Chondrocyte (in vitro differentiated cells): ENCODE data around the gene SCD. TPM values are rescaled to one million over a fixed set of nuclear protein-coding genes. Genes with fewer than 3 reads are reported as not detected.

Source experiments
- DNase-seq: peaks from one replicate; pipeline ENCODE4 v3.0.0; 2021; ENCODE audit warnings: mixed read lengths, low spot score
- H3K27ac Mint-ChIP-seq: one replicate; pipeline ENCODE4 v1.8.0; 2021; ENCODE audit warnings: mild to moderate bottlenecking, moderate library complexity, mixed read lengths; ENCODE audit not compliant: unreplicated experiment
- H3K27me3 Mint-ChIP-seq: 2 replicates; pipeline ENCODE4 v1.8.0; 2021; ENCODE audit warnings: low read depth, mixed read lengths
- H3K36me3 Mint-ChIP-seq: 2 replicates; pipeline ENCODE4 v1.8.0; 2021; ENCODE audit warnings: low read depth, mixed read lengths
- H3K4me1 Mint-ChIP-seq: 2 replicates; pipeline ENCODE4 v1.8.0; 2021; ENCODE audit warnings: low read depth, mild to moderate bottlenecking, mixed read lengths
- H3K4me3 Mint-ChIP-seq: one replicate; pipeline ENCODE4 v1.8.0; 2021; ENCODE audit warnings: mild to moderate bottlenecking, moderate library complexity, mixed read lengths; ENCODE audit not compliant: unreplicated experiment
- H3K9me3 Mint-ChIP-seq: 2 replicates; pipeline ENCODE4 v1.8.0; 2021; ENCODE audit warnings: low read depth, mixed read lengths
- total RNA-seq: library from RNA; stranded (reverse); gene quantifications from 3 replicates; pipeline ENCODE4 v1.2.1, GENCODE V29; 2021
- TF ChIP-seq, protein P1 (sequence below): fragments of 200-600 bp; sonication (generic); IDR thresholded peaks from 2 replicates; pipeline ENCODE4 v1.5.0; 2021; ENCODE audit warnings: antibody characterized with exemption, mild to moderate bottlenecking, moderate library complexity

SCD gene
- total RNA-seq, 1 donor from 2014 or later, result 74.1 TPM

- Mint-ChIP-seq H3K36me3 (peaks cover 33% of the 10 kb centered on the region), H3K4me3 (peak overlapping the region; percentile 89), H3K4me1 (peaks cover 49% of the 10 kb centered on the region), H3K27me3 (no peaks in the 10 kb centered on the region), H3K9me3 (no peaks in the 10 kb centered on the region), H3K27ac (no peak overlapping the region)
- DNase-seq, result no peak
- TF ChIP-seq, protein P1, sequence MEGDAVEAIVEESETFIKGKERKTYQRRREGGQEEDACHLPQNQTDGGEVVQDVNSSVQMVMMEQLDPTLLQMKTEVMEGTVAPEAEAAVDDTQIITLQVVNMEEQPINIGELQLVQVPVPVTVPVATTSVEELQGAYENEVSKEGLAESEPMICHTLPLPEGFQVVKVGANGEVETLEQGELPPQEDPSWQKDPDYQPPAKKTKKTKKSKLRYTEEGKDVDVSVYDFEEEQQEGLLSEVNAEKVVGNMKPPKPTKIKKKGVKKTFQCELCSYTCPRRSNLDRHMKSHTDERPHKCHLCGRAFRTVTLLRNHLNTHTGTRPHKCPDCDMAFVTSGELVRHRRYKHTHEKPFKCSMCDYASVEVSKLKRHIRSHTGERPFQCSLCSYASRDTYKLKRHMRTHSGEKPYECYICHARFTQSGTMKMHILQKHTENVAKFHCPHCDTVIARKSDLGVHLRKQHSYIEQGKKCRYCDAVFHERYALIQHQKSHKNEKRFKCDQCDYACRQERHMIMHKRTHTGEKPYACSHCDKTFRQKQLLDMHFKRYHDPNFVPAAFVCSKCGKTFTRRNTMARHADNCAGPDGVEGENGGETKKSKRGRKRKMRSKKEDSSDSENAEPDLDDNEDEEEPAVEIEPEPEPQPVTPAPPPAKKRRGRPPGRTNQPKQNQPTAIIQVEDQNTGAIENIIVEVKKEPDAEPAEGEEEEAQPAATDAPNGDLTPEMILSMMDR, result no peak
Observed at GRCh38 chr10:100349672-100350071, 2.6 kb downstream of the SCD start.

DNA sequence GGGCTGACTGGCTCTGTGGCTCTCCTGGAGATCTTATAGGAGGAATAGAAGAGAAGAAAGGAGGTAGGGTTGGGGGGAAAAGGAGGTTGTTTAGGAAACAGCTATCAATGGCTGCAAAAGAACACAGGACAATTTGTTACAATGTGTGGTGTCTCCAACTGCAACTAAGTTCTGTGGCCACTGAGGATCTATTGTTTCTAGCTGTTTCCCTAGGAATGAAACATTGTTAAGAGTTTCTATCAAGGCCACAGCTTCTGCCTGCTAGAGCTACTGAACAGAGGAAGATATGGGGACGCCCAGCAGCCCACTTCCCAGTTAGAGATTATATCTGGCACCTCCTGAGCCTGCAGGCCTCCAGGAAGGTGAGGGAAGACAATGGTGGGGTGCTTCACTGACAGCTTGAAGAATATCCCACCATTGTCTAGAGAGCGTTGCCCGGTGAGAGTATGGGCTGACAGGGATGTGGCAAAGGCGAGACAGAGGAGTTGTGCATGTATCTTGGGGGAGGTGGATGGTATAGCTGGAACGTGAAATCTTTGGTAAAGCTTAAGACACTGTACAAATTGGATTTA lies 4.0 kb downstream of the SCD start:
- TF ChIP-seq, protein P1, result no peak
- peaks cover 45% of the 10 kb centered on the region for H3K4me1 Mint-ChIP-seq
- no peaks in the 10 kb centered on the region for H3K27me3 Mint-ChIP-seq
- H3K36me3 Mint-ChIP-seq, result peaks cover 45% of the 10 kb centered on the region
- H3K9me3 Mint-ChIP-seq, result no peaks in the 10 kb centered on the region
- H3K27ac Mint-ChIP-seq, result no peak overlapping the region
- DNase-seq, result no peak
- no peak overlapping the region for H3K4me3 Mint-ChIP-seq

- TF ChIP-seq, protein P1, result no peak
- H3K36me3 Mint-ChIP-seq, result peaks cover 54% of the 10 kb centered on the region
- H3K4me3 Mint-ChIP-seq, result no peak overlapping the region
- no peak for DNase-seq
- H3K27ac Mint-ChIP-seq, result no peak overlapping the region
- H3K27me3 Mint-ChIP-seq, result no peaks in the 10 kb centered on the region
- peaks cover 37% of the 10 kb centered on the region for H3K4me1 Mint-ChIP-seq
- no peaks in the 10 kb centered on the region for H3K9me3 Mint-ChIP-seq
Observed at GRCh38 chr10:100353770-100354485, 6.9 kb downstream of the SCD start.

DNA sequence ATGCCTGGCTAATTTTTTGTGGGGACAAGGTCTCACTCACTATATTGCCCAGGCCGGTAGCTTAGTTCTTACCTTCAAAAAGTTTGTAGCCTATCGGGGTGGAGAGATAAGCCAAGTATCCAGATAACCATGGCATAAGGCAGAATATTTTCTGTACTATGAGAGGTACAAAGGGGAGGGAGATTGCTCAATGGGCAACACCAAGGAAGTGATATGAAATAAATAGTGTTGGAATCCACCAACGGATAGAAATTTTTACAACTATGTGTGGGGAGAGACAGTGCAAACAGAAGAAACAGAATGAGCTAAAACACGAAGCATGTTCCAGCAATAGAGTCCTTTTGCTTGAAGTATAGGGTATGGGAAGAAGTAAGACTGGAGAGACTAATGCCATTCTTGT lies 8.1 kb downstream of the SCD start:
- Mint-ChIP-seq H3K4me1 (peaks cover 37% of the 10 kb centered on the region), H3K9me3 (no peaks in the 10 kb centered on the region), H3K27me3 (no peaks in the 10 kb centered on the region), H3K27ac (peak overlapping the region; percentile 54), H3K4me3 (no peak overlapping the region), H3K36me3 (peaks cover 56% of the 10 kb centered on the region)
- no peak for DNase-seq
- TF ChIP-seq, protein P1, result no peak

DNA sequence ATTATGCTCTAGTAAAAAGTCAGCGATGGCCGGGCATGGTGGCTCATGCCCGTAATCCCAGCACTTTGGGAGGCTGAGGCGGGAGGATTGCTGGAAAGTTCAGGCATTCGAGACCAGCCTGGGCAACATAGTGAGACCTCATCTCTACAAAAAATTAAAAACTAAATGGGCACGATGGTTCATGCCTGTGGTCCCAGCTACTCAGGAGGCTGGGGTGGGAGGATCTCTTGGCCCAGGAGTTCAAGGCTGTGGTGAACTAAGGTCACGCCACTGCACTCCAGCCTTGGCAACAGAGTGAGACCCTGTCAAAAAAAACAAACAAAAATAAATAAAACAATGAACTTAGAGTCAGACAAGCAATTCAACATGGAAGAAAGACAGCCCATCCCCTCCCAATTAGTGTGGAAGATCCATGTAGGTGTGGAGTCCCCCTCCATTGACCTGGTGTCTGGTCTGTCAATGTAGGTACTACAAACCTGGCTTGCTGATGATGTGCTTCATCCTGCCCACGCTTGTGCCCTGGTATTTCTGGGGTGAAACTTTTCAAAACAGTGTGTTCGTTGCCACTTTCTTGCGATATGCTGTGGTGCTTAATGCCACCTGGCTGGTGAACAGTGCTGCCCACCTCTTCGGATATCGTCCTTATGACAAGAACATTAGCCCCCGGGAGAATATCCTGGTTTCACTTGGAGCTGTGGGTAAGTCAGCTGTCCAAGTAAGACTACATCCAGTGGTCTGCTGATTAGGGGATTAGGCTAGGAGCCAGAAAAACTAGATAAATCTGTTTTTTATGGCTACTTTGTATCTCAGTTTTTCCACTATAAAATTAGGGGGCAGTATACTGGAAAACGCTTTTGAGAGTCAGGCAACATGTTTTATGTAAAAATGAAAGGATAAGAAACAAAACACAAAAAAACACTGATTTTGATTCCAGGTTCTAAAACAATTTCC lies 9.3 kb downstream of the SCD start:
- Mint-ChIP-seq H3K4me1 (peaks cover 25% of the 10 kb centered on the region), H3K27me3 (no peaks in the 10 kb centered on the region), H3K27ac (no peak overlapping the region)

More for the DNA sequence above, 9.3 kb downstream of the SCD start:
- H3K4me3 Mint-ChIP-seq, result no peak overlapping the region
- peaks cover 60% of the 10 kb centered on the region for H3K36me3 Mint-ChIP-seq
- TF ChIP-seq, protein P1, result no peak
- no peaks in the 10 kb centered on the region for H3K9me3 Mint-ChIP-seq
- no peak for DNase-seq
